Measurements from ENCODE around the gene PUSL1. TPM values are rescaled to one million over a fixed set of nuclear protein-coding genes. Genes with fewer than 3 reads are reported as not detected.

The PUSL1 gene
- total RNA-seq, 1 donor from 2014 or later = 46.5 TPM

- no peak for TF ChIP-seq CTCF (conservative IDR thresholded peaks at IDR 0.05; ENCODE audit: low read depth, low read length)
- H3K4me3 ChIP-seq (ENCODE audit: low read depth, low read length) = no peak overlapping the region
- DNase-seq (ENCODE audit: low read depth) = no peak
Observed at GRCh38 chr1:1310109-1310385, 1.6 kb downstream of the PUSL1 start.

GRCh38 chr1:1310476-1311053, 2.2 kb downstream of the PUSL1 start:
- DNase-seq (ENCODE audit: low read depth) = no peak
- no peak overlapping the region for H3K4me3 ChIP-seq (ENCODE audit: low read depth, low read length)
- no peak for TF ChIP-seq CTCF (conservative IDR thresholded peaks at IDR 0.05; ENCODE audit: low read depth, low read length)

GRCh38 chr1:1311107-1312104, 3.0 kb downstream of the PUSL1 start:
- H3K4me3 ChIP-seq (ENCODE audit: low read depth, low read length) = no peak overlapping the region
- no peak for DNase-seq (ENCODE audit: low read depth)
- TF ChIP-seq CTCF (conservative IDR thresholded peaks at IDR 0.05; ENCODE audit: low read depth, low read length) = no peak

- no peak for TF ChIP-seq CTCF (conservative IDR thresholded peaks at IDR 0.05; ENCODE audit: low read depth, low read length)
- H3K4me3 ChIP-seq (ENCODE audit: low read depth, low read length) = no peak overlapping the region
- no peak for DNase-seq (ENCODE audit: low read depth)
Observed at GRCh38 chr1:1312450-1313314, 4.3 kb downstream of the PUSL1 start.

- no peak overlapping the region for H3K4me3 ChIP-seq (ENCODE audit: low read depth, low read length)
- no peak for DNase-seq (ENCODE audit: low read depth)
- TF ChIP-seq CTCF (conservative IDR thresholded peaks at IDR 0.05; ENCODE audit: low read depth, low read length) = no peak
Observed at GRCh38 chr1:1313500-1314236, 5.3 kb downstream of the PUSL1 start.

- no peak for TF ChIP-seq CTCF (conservative IDR thresholded peaks at IDR 0.05; ENCODE audit: low read depth, low read length)
- no peak for DNase-seq (ENCODE audit: low read depth)
- no peak overlapping the region for H3K4me3 ChIP-seq (ENCODE audit: low read depth, low read length)
Observed at GRCh38 chr1:1314237-1314586, 5.8 kb downstream of the PUSL1 start.

All from epithelial cell of proximal tubule (primary cell).